GM21515 (cell line): ENCODE results near the gene ABCC6.
"Not testable (repeated sequence)": the region's sequence is repeated elsewhere in the genome, so short reads cannot be mapped to it uniquely, and the experiment has no call there.

ENCODE experiments used
- ATAC-seq: cut with Tn5 transposase; IDR thresholded peaks from one replicate; pipeline ENCODE4 v1.9.1; 2021; ENCODE audit not compliant: unreplicated experiment

ABCC6 gene

DNA sequence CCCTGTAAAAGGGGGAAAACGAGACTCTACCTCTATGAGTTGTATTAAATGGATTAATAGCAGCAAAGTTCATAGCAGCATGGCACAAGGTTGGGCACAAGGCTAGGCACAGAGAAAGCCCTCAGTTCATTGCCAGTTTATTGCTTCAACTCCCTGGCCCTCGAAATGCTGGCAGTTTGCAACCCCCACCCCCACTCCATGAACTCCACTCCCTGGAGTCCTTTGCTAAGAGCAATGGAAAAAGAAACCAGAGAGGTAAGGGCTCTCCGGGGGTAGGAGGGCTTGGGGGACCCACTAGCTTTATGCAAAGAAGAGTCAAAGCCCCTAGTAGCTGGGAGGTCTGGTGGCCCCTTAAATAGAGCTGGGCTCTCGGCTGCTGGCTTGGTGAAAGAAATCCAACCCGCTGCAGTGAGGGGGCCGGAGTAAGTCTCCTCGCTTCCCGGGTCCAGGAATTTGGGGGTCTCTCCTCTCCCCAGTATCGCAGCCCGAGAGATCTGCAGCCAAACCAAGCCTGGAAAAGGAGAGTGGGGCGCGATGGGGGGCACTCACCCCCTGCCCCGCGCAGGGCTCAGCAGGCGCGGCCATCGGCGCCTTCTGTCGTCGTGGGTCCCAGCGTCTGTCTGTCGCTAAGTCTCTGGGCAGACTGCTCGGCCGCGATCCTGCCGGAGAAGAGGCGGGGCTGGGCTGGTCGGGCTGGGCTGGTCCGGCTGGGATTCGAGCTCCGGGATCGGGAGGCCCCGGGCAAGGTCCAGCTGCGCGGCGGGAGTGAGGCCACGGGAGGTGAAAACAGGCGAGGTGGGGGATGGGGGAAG, at the start of gene ABCC6:
TSS of gene ABCC6 (minus strand) at position 645 of the 812 bp plus-strand sequence. CDS start at position 585, 60 bp downstream.
- not testable (repeated sequence) for ATAC-seq

DNA sequence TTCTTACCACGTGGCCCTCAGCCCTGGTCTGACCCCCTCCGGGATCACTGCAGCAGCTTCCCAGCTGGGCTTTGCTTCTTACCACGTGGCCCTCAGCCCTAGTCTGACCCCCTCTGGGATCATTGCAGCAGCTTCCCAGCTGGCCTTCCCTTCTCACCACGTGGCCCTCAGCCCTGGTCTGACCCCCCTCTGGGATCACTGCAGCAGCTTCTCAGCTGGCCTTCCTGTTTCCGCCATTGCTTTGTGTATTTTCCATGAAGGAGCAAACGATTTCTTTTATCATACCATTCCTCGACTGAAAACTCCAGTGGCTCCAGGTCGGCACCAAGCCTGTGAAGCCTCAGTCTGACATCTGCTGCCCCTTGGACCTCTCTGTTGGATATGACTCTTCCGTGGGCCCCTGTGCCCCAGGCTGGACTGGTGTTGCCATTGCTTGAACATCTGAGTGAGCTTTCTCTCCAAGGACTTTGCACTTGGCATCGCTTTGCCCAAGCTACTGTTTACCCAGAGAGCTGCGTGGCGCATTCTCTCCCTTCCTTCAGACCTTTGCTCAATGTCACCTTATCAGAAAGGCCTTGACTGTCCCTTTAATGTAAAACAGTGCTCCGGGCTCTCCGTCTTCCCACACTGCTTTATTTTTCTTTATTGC, 49.4 kb upstream of the ABCC6 start:
- not testable (repeated sequence) for ATAC-seq

DNA sequence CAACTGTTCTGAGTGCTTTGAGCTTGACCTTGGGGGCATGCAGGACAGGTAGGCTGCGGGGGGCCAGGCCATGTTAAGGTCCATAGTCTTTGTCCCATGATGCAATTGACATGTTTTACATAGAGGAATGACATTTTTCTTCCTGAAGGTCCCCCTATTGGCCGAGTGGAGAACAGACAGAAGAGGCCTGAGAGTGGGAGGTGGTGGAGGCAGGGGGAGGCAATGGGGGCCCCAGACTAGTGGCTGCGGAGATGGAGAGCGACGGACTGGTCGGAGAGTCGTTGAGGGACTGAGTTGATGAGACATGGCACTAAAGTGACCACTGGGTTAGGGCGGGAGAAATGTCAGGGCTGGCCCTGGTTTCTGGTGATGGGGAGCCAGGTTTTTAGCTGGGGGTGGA, 48.4 kb upstream of the ABCC6 start:
- not testable (repeated sequence) for ATAC-seq

DNA sequence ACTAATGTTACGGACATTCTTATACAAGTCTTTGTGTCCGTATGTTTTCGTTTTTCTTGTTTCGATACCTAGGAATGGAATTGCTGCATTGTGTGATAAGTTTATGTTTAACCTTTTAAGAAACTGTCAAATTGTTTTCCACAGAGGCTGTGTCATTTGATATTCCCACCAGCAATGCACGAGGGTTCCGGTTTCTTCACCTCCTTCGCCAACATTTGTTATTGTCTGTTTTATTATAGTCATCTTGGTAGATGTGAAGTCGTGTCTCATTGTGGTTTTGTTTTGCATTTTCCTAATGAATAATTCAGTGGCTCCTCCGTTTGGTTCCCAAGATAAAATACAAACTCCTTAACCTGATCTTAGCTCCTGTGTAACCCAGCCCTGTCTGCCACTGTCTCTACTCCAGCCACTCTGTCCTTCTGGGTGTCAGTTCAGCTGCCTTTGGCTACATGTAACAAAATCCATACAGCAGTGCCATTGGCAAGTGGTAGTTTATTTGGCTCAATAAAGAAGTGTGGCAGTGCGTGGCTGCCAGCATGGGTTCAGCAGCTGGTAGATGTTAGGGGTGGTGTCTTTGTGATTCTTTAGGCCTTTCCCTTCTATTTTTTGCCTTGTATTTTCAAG, 45.0 kb upstream of the ABCC6 start:
- ATAC-seq = not testable (repeated sequence)

DNA sequence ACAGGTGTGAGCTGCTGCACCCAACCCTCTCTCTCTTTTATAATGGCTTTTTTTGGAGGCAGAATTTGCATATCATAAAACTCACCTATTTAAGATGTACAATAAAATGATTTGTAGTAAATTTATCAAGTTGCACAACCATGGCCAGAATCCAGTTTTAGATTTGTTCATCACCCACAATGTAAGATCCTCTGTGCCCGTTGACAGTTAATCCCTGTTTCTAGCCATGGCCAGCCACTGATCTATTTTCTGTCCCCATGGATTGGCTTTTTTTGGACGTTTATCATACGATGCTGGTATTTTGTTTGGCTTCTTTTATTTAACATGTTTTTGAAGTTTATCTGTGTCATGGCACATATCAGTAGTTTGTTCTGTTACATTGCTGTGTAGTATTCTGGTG, 44.4 kb upstream of the ABCC6 start:
- not testable (repeated sequence) for ATAC-seq

DNA sequence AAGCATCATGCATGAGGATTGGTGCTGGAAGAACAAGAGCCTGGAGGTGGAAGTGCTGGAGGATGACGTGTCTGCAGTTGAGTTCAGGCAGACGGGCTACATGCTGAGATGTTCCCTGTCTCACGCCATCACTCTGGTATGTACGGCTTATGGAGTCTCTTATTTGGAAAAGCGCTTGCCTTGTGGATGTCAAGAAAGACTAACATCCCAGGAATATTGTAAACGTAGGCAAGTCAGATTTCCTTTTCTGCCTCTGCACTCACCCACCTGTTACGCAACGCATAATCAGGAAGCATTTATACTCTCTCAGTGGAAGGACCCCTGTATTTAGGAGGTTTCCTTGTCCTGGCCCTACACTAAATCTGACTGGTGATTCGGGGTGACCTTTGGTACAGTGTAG, 41.8 kb upstream of the ABCC6 start:
- ATAC-seq = not testable (repeated sequence)

DNA sequence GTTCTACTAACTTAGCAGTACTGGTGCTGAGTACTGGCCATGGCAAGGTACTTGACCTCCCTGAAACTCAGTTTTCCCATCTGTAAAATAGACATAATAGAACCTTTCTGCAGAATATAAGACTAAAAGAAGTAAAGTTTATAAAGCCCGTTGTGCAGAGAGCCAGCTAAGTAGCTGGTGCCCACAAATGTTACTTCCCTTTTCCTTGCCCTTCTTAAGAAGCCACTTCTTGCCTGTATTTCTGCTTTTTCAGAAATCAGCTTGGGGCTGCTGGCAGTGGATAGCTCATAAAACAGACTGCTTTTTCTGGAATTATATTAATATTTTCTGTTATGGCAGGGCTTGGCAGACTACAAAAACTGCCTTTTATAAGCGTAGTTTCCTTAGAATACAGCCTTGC, 40.7 kb upstream of the ABCC6 start:
- not testable (repeated sequence) for ATAC-seq

DNA sequence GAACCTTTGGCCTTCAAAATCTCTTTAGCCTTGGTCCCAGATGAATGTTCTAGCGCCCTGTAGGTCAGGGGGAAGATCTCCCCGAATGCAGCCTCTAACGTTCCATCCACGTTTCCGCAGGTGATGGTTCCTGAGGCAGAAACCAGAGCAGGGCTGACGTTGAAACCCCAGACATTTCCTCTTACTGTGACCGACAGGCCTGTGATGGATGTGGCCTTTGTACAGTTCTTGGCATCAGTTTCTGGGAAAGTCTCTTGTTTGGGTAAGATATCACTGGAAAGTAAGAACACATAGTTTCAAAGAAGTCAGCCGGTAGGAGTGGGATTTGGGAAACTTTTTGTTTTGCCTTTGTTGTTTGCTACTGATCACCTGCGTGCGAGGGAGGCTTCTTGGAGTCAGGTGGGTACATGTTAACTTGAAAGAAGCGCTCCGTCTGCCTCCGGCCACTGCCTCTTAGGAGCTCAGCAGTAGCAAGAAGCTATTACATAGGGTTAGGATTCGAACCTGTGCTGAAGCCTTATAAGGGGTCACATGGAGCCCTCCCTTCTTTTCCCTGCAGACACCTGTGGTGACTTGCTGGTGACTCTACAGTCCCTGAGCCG, 39.8 kb upstream of the ABCC6 start:
- ATAC-seq = not testable (repeated sequence)

DNA sequence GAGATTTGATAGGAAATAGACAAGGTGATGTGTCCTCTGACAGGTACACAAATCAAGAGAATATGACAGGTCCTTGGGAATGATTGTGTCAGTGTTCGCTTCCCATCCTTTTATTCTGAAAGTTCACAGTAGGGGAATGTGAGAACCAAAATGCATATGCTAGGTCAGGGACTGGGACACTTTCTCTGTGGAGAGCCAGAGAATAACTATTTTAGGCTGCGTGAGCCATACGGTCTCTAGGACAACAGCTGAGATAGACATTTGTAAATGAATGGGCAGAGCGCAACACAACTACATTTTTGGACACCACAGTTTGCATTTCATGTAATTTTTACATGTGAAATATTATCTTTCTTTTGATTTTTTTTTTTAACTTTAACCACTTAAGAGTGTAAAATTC, 36.7 kb upstream of the ABCC6 start:
- ATAC-seq = not testable (repeated sequence)

DNA sequence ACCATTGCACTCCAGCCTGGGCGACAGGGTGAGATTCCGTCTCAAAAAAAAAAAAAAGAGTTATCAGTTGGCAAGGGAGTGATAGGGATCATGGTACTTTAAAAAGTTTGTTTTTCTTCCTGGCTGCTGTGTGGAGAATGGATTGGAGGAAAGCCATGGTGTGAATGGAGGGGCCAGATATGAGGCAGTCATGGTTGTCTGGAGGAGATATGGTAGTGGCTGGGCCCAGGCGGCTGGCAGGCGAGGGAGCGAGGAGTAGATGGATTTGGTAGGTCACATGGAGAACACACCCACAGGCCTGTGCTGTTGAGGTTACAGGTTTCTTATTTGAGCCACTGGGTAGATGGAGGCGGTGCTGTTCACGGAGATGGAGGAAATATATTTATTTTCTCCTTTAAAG, 35.5 kb upstream of the ABCC6 start:
- not testable (repeated sequence) for ATAC-seq

DNA sequence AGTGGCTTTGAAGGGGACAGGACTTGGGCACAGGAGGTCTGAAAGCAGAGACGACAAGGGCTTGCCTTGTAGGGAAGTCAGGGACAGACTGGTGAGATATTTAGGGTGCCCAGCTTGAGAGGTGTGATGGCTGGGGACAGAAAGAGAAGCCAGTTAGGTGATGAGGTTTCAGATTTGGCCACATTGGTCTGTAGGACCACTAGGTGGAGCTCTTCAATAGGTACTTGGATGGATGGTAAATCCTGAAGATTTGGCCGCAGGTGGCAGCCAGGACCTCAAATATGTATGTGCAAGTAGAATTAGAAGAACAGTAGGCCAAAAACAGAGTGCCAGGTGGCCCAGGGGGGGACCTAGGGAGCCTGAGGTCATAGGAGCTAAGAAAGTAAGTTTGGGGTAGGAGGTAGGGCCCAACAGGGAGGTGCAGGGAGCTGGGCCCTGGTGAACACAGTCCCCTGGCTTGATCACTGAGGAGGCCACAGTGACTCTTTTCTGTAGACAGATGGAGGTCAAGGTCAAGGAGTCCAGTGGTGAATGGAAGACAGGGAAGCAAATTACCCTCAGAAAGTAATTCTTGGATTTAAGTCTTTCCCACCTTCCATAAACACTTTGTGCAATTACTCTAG, 34.1 kb upstream of the ABCC6 start:
- not testable (repeated sequence) for ATAC-seq

DNA sequence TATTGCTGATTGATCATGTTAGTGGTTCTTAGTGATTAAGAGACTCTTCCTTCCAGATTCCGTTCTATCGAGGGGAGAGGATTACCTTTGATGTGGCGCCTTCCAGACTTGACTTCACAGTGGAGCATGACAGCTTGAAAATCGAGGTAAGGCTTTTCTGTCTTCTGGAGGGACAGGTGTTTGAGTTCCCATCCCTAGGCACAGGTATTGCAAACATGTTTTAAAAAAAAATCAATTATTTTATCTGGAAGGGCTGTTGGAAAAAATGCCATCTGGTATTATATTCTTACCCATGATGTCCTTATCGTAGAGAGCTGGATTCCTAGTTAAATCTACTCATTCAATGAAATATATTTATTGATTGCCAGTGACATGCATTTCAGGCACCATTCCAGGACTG, 29.1 kb upstream of the ABCC6 start:
- not testable (repeated sequence) for ATAC-seq

DNA sequence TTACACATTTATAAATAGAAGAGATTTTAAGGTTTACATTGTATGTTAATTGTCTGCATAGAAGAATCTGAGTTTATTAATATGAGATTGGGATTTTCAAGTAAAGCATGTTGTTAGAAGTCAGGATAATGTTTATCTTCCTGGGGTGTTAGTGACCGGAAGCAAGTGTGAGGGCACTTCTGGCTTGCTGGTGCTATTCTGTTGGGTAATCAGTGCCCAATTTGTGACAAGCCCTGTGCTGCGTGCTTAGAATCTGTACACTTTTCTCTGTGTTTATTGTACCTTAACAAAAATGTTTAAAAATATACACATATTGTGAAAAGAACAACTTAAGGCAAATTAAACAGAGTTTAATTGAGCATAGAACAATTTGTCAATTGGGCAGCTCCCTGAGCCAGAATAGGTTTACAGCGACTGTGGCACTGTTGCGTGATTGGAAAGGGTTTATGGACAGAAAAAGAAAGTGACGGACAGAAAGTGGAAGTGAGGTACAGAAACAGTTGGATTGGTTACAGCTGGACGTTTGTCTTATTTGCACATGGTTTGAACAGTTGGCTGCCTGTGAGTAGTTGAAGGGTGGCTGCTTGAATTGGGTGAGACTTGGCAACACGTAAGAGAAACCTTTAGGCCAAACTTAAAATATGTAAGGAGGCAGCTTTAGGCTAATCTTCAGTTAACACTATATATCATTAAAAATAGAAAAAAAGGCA, 26.5 kb upstream of the ABCC6 start:
- ATAC-seq = not testable (repeated sequence)

DNA sequence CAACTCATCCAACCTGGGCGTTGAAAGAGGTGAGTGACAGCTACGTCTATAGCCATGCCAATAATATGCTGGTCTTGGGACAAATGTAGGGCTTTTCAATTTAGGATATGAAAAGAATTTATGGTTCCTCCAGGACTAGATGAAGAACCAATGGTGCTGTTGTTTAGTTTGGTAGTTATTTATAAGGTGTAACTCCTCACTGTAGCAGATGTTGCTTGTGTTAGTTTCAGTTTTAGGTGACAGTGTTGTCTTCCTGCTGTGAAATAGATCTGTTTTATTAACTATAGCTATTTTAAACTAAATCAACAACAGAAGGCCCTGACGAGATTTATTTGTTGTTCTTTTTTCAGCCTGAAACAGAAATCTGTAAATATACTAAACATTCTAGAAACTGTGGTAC, 24.1 kb upstream of the ABCC6 start:
- ATAC-seq = not testable (repeated sequence)

DNA sequence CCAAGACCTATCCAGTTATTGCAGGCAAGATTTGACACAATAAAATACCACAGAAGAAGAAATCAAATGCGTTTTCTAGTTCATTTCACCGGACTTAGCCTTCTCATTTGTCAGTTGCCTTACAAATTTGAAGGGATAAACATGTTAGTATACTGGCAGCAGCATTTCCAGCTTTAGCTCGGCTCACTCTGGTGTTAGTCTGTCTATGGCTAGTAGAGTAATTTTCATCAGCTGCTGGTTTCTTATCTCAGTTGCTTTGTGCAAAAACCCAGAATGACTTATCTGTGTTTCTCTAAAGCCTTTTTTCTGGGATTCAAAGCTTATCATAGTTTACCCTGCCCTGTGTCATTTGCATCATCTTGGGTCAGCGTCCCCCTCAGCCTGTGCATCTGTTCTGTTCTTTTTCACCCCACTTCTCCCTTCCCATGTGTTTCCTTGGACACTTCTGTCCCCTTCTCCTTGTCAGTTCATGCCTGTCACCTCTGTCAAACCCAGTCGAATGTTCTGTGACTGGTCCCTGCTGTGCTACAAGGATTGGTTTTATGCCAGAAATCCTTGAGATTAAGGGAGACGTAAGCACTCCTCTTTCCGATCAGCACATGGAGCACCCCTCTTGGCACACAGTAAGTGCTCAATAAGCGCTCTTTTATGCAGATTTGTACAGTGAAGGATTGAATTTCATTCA, 23.4 kb upstream of the ABCC6 start:
- ATAC-seq = not testable (repeated sequence)

DNA sequence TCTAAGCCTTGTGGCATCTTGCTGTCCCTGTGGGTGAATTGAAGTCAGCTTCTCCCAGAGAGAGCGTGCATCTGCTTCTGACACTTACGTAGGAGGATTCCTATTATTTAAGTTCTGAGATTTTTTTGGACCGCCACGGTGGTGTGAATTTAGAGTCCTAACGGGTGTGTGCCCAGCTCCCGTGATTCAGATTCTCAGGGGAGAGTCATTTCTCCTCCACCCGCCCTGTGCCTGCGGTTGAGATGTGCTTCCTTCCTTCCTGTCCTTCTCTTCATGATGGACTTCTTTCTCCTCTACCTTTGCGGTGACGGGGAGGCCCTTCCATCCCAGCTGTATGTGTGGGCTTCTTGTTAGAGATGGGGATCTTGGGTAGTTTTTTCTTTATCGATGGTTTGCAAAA, 20.6 kb upstream of the ABCC6 start:
- ATAC-seq = not testable (repeated sequence)

DNA sequence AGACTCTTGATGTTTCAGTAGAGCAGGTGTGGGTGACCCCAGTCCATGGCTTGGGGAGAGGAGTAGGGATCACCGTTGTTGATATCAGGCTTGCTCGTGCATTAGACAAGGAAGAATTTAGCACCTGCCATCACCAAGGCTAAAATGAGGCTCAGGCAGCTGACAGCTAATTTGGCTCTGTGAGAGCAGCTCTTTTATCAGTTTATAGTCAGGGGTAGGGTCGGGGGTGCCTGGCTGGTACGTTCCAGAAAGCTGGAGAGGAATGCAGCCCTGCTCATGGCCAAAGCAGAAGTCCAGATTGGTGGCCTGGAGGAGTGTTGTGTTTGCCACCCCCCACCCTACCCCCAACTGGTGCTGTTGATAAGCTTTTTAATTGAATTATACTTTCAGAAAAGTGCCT, 17.4 kb upstream of the ABCC6 start:
- ATAC-seq = not testable (repeated sequence)

DNA sequence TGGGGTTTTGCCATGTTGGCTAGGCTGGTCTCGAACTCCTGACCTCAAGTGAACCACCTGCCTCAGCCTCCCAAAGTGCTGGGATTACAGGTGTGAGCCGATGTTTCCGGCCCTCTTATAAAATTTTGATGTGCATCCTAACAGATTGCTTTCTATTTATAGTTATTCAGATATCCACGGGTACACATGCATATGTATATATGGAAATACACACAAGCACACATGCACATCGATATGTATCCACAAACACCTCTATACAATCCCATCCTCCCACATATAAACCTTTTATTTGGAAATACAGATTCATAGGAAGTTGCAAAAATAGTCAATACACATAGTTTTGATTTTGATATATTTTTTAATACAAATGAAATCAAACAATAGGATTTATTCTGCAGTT, 14.4 kb upstream of the ABCC6 start:
- not testable (repeated sequence) for ATAC-seq

DNA sequence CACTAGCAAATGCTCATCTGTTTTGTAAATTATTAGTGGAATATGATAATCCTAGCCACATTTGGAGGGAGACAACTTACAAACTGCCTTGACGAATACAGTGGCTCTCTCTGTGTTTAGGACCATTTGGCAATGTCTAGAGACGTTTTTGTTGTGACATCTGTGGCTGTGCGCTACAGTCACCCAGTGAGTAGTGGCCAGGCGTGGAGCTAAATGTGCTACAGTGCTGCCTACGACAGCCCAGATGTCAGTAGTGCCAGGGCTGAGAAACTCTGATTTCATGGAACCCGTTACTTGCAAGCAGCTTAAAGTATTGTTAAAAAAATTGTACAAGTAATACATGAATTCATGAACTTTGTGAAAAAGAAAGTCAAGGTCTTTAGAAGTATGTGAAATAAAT, 13.8 kb upstream of the ABCC6 start:
- not testable (repeated sequence) for ATAC-seq

DNA sequence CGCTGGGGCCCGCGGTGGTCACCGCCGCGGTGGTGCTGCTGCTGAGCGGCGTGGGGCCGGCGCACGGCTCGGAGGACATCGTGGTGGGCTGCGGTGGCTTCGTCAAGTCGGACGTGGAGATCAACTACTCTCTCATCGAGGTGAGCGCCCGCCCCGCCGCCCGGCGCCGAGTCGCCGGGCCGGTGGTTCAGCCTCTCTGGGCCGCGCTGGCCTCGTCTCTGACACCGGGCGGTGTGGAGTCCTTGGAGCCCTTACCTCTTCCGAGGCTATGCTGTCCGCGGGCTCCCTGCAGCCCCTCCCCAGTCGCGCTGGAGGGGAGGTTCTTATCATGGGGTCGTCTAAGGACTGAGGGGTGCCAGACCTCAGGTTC, 9.4 kb upstream of the ABCC6 start:
- ATAC-seq = peak; percentile 50
